Thoracic aorta (tissue), 2 donors: ENCODE data around the gene CLEC2D. TPM values are rescaled to one million over a fixed set of nuclear protein-coding genes. Genes with fewer than 3 reads are reported as not detected.
A peak's percentile ranks its signal among the peaks of the same experiment; 100 is the strongest.
"Not testable (repeated sequence)": the region's sequence is repeated elsewhere in the genome, so short reads cannot be mapped to it uniquely, and the experiment has no call there.

Experiments used
- ATAC-seq: fragments of 150-250 bp; one replicate; pipeline ENCODE4 v1.8.0; 2017; ENCODE audit warnings: low read depth; ENCODE audit not compliant: insufficient number of reproducible peaks, low FRiP score
- DNase-seq: peaks from one replicate; pipeline ENCODE4 v3.0.0-alpha.2; 2020; ENCODE audit warnings: low spot score
- H3K27ac ChIP-seq, 2 donors: fragments of 200-600 bp; sonication (generic); 1 replicate in 1 of 2; 2 replicates in 1 of 2; pipeline ENCODE4 v1.5.1; 2016; ENCODE audit warnings: mild to moderate bottlenecking in 2 of 2, moderate library complexity in 2 of 2
- H3K27me3 ChIP-seq: fragments of 200-600 bp; sonication (generic); replicated peaks from 2 replicates; pipeline ENCODE4 v1.6.0; 2016; ENCODE audit warnings: mild to moderate bottlenecking; ENCODE audit not compliant: insufficient read depth
- H3K36me3 ChIP-seq: fragments of 200-600 bp; sonication (generic); one replicate; pipeline ENCODE4 v1.5.1; 2016
- H3K4me1 ChIP-seq, 2 donors: fragments of 200-600 bp; sonication (generic); 1 replicate in 1 of 2; 2 replicates in 1 of 2; pipeline versions ENCODE4 v1.5.1 to v1.6.0; 2016; ENCODE audit warnings: low read depth in 2 of 2, mild to moderate bottlenecking in 1 of 2; ENCODE audit not compliant: control insufficient read depth in 1 of 2
- H3K4me3 ChIP-seq: fragments of 200-600 bp; sonication (generic); 2 replicates; pipeline ENCODE4 v1.5.1; 2016; ENCODE audit warnings: mild to moderate bottlenecking
- H3K9me3 ChIP-seq: fragments of 200-600 bp; sonication (generic); 2 replicates; pipeline ENCODE4 v1.5.1; 2016
- CTCF ChIP-seq: fragments of 200-600 bp; sonication (generic); IDR thresholded peaks from one replicate; pipeline ENCODE4 v1.5.1; 2019; ENCODE audit warnings: antibody characterized with exemption
- total RNA-seq, 2 donors: library from RNA; depleted of rRNA; stranded (reverse); fragments of >200 nt; gene quantifications; one replicate each; pipeline versions ENCODE4 v1.1.0 to v1.2.3, GENCODE V29; 2016

Gene CLEC2D
- total RNA-seq, 2 donors from 2014 or later: 19.2 to 30.8 TPM

DNA sequence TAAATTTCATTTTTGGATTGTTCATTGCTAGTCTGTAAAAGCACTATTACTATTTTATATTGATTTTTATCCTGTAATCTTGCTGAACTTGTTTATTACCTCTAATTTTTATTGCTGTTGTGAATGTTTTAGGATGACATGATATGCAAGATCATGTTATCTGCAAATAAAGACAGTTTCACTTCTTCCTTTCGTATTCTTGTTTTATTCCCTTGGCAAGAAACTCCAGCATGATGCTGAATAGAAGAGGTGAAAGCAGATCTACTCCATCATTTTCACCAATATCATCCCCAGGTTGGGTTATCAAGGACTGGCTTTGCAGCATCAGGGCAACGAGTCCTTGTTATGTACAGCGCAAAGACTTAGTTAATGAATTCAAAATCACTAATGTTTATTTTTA is 66.1 kb downstream of the CLEC2D start:
- no peaks in the 10 kb centered on the region for H3K27me3 ChIP-seq
- TF ChIP-seq CTCF: no peak
- no peaks in the 10 kb centered on the region for H3K4me1 ChIP-seq
- no peak overlapping the region for H3K27ac ChIP-seq
- no peaks in the 10 kb centered on the region for H3K9me3 ChIP-seq
- H3K36me3 ChIP-seq: no peaks in the 10 kb centered on the region
- no peak overlapping the region for H3K4me3 ChIP-seq
- DNase-seq (no peak), ATAC-seq (no peak)

DNA sequence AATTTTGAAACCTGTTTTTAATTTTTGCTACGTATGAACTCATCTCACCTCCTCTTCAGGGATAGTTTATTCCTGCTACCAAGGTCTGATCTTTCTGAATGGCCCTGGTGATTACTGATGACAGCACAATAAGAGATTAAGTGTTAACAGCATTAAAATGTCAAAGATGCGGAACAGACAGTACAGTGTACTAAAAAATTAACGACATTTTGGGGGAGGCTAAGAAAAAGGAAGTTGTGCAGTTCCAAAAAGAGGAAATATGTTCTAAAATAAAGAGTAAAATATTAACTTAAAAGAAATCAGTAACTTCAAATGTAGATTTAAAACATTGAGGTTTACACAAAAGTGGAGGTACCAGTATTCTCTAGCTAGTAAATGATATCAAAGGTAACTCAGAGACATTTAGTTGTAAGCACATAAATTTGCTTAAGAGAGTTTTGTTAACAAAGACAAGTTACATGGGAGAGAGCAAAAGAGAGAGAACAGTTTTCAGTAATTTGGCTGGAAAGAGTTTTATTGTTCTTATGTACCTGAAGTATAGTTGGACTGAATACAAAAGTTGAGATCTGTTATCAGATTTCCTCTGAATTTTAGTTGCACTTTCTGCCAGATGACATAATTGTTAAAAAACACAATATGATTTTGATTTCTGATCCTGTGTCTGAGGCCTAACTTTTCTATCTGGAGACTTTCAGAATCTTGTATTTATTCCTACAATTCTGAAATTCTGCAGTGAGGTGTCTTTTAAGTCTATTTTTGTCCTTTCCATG is 67.6 kb downstream of the CLEC2D start:
- ATAC-seq (no peak), DNase-seq (no peak)
- Histone ChIP-seq H3K36me3 (no peaks in the 10 kb centered on the region), H3K4me1 (no peaks in the 10 kb centered on the region), H3K4me3 (no peak overlapping the region), H3K9me3 (no peaks in the 10 kb centered on the region), H3K27me3 (no peaks in the 10 kb centered on the region), H3K27ac (peak overlapping the region in 1 of 2 donors; percentile 47)
- TF ChIP-seq CTCF: no peak

GRCh38 chr12:9738905-9739304 is 69.4 kb downstream of the CLEC2D start:
- H3K4me1 ChIP-seq, DNase-seq, H3K27ac ChIP-seq, ATAC-seq, H3K36me3 ChIP-seq, H3K27me3 ChIP-seq, H3K4me3 ChIP-seq, H3K9me3 ChIP-seq: not testable (repeated sequence)

- not testable (repeated sequence) for ATAC-seq
Observed at GRCh38 chr12:9739404-9740105, 70.0 kb downstream of the CLEC2D start.

GRCh38 chr12:9740106-9740750 is 70.7 kb downstream of the CLEC2D start:
- no peak for ATAC-seq
- Histone ChIP-seq H3K36me3 (no peaks in the 10 kb centered on the region), H3K4me1 (no peaks in the 10 kb centered on the region), H3K4me3 (peak overlapping the region; percentile 65), H3K9me3 (no peaks in the 10 kb centered on the region), H3K27ac (no peak overlapping the region), H3K27me3 (no peaks in the 10 kb centered on the region)
- TF ChIP-seq CTCF: no peak
- DNase-seq: no peak

More at GRCh38 chr12:9739404-9740105, 70.0 kb downstream of the CLEC2D start:
- H3K36me3 ChIP-seq, H3K4me1 ChIP-seq, H3K27me3 ChIP-seq, H3K9me3 ChIP-seq, DNase-seq, H3K27ac ChIP-seq: not testable (repeated sequence)
- H3K4me3 ChIP-seq: peak overlapping the region; percentile 65

GRCh38 chr12:9741726-9742125 is 72.2 kb downstream of the CLEC2D start:
- H3K9me3 ChIP-seq: no peaks in the 10 kb centered on the region
- no peak for TF ChIP-seq CTCF
- H3K36me3 ChIP-seq: no peaks in the 10 kb centered on the region
- ATAC-seq: no peak
- H3K27ac ChIP-seq: no peak overlapping the region
- DNase-seq: no peak
- no peak overlapping the region for H3K4me3 ChIP-seq
- no peaks in the 10 kb centered on the region for H3K4me1 ChIP-seq
- H3K27me3 ChIP-seq: no peaks in the 10 kb centered on the region
